ENCODE results near the gene ATRIP. TPM values are rescaled to one million over a fixed set of nuclear protein-coding genes. Genes with fewer than 3 reads are reported as not detected.

The ATRIP gene
- total and polyA plus RNA-seq, 8 donors, result 2.0 to 4.8 (median 3.0) TPM

- 81 to 83% methylated on average over 2 of the region's 2 CpGs for WGBS, 2 donors
- Histone ChIP-seq H3K36me3 (no peaks in the 10 kb centered on the region), H3K9me3 (no peaks in the 10 kb centered on the region), H3K27me3 (no peaks in the 10 kb centered on the region), H3K4me1 (peaks cover 0 to 7% (median 0%) of the 10 kb centered on the region in 3 donors), H3K4me3 (no peak overlapping the region), H3K27ac (no peak overlapping the region)
- no peak for ATAC-seq
- peak in 1 of 6 donors; percentile 20 for DNase-seq
- intact Hi-C loops (cut with DNase I), result no loop called here
- no peak for TF ChIP-seq CTCF (IDR thresholded peaks at IDR 0.05)
- FAIRE-seq, result no peak
These were observed 58.6 kb downstream of the ATRIP start for GRCh38 chr3:48505146-48505545.

GRCh38 chr3:48505968-48506504 lies 59.5 kb downstream of the ATRIP start:
- ATAC-seq, result no peak
- Histone ChIP-seq H3K9me3 (no peaks in the 10 kb centered on the region), H3K36me3 (no peaks in the 10 kb centered on the region), H3K4me3 (no peak overlapping the region), H3K27ac (no peak overlapping the region), H3K27me3 (no peaks in the 10 kb centered on the region), H3K4me1 (peaks cover 0 to 7% (median 0%) of the 10 kb centered on the region in 3 donors)
- intact Hi-C loops (cut with DNase I), result no loop called here
- WGBS, 2 donors, result 92 to 95% methylated on average over 5 to 6 of the region's 6 CpGs
- FAIRE-seq, result no peak
- no peak for TF ChIP-seq CTCF (IDR thresholded peaks at IDR 0.05)
- DNase-seq, result peak in 1 of 6 donors; percentile 4

GRCh38 chr3:48507256-48508061 lies 60.9 kb downstream of the ATRIP start:
- intact Hi-C loops (cut with DNase I), result no loop called here
- DNase-seq (peak; percentile 36 to 66 (median 52)), FAIRE-seq (no peak), ATAC-seq (peak; percentile 27 to 64 (median 57))
- H3K27ac ChIP-seq, result no peak overlapping the region
- 39 to 41% methylated on average over 10 of the region's 10 CpGs for WGBS, 2 donors
- H3K36me3 ChIP-seq, result no peaks in the 10 kb centered on the region
- H3K9me3 ChIP-seq, result no peaks in the 10 kb centered on the region
- no peak overlapping the region for H3K4me3 ChIP-seq
- H3K27me3 ChIP-seq, result no peaks in the 10 kb centered on the region
- TF ChIP-seq CTCF (IDR thresholded peaks at IDR 0.05), result peak in 2 of 4 donors; percentile 26 to 33
- peaks cover 0 to 7% (median 0%) of the 10 kb centered on the region in 3 donors for H3K4me1 ChIP-seq

- H3K27me3 ChIP-seq, result no peaks in the 10 kb centered on the region
- intact Hi-C loops (cut with DNase I), result no loop called here
- no peak overlapping the region for H3K27ac ChIP-seq
- DNase-seq, result no peak
- H3K4me3 ChIP-seq, result no peak overlapping the region
- H3K36me3 ChIP-seq, result no peaks in the 10 kb centered on the region
- ATAC-seq, result no peak
- no peak for TF ChIP-seq CTCF (IDR thresholded peaks at IDR 0.05)
- H3K9me3 ChIP-seq, result no peaks in the 10 kb centered on the region
- no peaks in the 10 kb centered on the region for H3K4me1 ChIP-seq
- no peak for FAIRE-seq
- 88 to 91% methylated on average over 3 to 4 of the region's 4 CpGs for WGBS, 2 donors
These were observed 65.0 kb downstream of the ATRIP start for GRCh38 chr3:48511551-48511950.

Data from pancreas (tissue), 10 donors.